HG02981 (cell line): Measurements from ENCODE around the gene AGXT2.

Source experiments
- ATAC-seq: cut with Tn5 transposase; IDR thresholded peaks from one replicate; pipeline ENCODE4 v1.9.1; 2021; ENCODE audit warnings: mild to moderate bottlenecking, moderate library complexity; ENCODE audit not compliant: unreplicated experiment

Gene AGXT2

DNA sequence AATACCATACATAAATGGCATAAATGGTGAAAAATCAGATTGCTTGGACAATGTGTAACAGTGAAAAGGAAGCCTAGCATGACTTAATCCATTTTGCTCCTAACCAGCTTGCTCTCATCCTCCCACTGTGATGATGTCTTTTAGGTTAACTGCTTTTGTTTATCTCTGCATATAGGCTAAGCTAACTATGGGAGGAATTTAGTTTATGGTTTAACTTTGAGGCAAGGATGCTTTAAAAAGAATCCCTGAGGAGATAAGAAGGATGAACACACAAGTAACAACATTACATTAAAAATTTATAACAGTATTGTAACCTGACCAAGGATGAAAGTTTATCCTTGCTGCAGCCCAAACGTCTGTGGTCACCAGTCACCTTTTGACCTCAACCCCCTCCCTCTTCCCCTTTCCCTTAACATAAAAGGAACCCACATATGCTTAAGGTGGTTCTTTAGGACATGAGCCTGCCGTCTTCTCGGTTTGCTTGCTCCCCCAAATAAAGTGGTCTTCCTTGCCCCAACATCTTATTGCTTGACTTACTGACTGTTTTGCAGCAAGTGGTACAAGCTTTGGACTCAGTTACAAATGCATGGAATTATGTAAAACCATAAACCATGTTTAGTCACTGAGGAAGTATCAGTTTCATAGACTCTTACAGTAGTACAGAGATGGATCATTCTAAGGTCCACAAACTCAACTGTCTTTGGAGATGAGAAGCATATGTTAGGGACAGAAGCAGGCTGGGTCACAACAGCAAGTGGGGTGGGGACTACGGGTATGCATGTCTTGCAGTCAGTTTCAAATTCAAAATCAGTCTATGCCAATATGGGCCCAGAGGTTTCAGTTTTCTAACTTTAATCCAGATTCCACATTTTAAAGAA lies 31.3 kb downstream of the AGXT2 start:
- peak; percentile 94 for ATAC-seq

DNA sequence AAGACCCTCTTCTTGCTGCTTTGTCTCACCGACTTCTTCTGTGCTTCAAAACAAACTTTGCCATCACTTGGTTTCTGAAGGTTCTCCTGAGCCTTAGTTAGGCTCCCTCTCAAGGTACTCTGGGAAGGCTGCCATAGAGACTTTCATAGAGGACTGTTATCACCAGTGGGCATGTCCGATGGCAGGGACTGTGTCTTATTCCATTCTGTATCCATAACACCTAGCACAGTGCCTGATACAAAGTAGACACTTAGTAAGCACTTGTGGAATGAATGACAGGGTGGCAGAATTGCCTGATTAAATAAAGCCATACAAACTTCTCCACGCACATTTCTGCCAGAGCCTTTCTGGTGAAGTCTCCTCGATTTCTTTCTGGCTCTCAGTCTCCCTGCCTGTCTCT lies 32.7 kb downstream of the AGXT2 start:
- ATAC-seq: no peak

- ATAC-seq: no peak
Measured at GRCh38 chr5:35012796-35013195, 35.0 kb downstream of the AGXT2 start.

GRCh38 chr5:35012365-35012764 lies 35.4 kb downstream of the AGXT2 start:
- no peak for ATAC-seq

GRCh38 chr5:35010676-35011075 lies 37.1 kb downstream of the AGXT2 start:
- no peak for ATAC-seq

DNA sequence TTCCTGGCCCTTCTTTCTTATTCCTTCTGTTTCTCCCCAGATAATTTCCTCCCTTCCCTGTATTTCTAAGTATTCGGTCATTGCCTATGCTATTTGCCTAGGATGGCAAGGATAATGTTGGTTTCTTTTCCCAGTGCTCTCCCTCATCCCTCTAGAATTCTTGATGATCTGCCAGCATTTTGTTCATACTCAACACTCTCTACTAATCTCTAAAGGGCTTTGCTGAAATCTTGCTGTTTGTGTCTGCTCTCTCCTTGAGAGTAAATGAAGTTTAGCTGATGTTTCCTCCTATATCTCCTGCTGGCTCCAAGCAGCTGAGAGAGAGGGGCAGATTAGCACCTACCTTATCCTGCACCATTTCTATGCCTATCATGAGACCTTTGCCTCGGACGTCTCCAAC lies 38.1 kb downstream of the AGXT2 start:
- no peak for ATAC-seq

DNA sequence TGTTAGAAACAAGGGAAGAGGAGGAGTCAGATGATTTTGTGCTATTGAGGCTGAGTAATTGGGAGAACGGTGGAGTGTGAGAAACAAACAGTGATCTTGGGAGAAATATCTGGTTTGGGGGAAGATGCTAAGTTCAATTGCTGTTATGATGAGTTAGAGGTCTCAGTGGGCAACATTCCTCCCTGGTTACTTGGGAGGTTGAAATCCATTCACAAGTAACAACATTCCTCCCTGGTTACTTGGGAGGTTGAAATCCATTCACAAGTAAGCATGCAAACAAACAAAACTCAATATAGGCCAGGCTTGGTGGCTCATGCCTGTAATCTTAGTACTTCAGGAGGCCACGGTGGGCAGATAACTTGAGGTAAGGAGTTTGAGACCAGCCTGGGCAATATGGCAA lies 38.7 kb downstream of the AGXT2 start:
- no peak for ATAC-seq

DNA sequence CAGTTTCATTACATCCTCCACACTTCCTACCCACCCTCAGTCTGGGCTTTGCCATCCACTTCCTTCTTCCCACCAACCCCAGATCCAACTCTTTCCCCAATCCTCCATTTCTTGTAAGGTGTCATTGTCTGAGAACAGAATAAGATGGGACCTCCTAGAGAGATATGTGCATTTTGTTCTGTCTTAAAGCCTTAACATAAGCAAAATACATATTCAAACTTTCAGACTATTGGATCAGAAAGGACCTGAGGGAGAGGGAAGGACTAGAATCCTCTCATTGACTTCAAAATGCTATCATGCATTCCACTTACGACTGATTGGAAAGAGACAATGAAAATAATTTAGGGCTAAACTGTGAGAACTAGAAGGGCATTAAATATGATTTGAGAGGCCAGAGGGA lies 43.0 kb downstream of the AGXT2 start:
- no peak for ATAC-seq

- ATAC-seq: no peak
Measured at GRCh38 chr5:35004200-35004599, 43.5 kb downstream of the AGXT2 start.

DNA sequence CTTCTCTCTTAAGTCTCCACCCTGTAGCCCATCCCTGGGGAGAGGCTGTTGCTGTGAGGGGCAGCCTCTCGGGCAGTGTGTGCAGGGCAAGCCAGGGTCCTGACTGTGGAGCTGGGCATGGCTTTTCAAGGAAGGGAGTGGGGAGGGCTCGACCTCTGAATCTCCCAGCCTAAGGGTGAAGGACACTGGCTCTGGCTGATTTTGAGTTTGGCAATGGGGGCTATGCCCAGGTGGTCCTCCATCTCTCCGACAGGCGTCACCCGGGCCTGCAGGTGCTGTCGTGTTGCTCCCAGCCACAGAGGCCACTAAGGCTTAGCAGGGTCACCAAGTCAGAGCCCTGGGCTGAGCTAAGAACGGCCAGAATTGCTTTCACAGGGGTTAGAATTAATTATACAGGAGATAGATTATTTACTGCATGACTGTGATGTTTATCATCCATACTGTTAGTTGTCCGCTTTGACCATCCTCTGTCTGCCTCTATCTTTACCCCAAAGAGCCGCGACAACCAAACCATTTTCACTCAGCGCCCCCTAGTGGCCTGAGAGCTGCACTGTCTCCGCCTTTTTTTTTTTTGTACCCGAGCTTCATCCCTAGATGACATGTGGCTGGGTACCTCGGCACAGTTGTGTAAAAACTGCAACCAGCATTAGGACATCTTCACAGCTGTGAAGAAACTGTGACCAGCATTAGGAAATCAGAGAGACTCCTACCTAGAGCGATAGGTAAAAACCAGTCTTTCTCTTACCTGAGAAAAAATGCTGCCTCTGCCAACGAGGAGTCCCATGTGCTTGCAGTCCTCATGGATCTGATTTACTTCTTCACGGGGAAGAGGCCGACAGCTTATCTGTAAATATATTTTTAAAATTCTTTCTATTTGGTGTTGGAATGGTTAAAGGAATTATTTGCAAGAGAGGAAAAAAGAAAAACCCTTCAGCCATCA lies 44.5 kb downstream of the AGXT2 start:
- peak; percentile 58 for ATAC-seq

- no peak for ATAC-seq
Measured at GRCh38 chr5:35002459-35002858, 45.3 kb downstream of the AGXT2 start.

- no peak for ATAC-seq
Measured at GRCh38 chr5:35001842-35002241, 45.9 kb downstream of the AGXT2 start.

DNA sequence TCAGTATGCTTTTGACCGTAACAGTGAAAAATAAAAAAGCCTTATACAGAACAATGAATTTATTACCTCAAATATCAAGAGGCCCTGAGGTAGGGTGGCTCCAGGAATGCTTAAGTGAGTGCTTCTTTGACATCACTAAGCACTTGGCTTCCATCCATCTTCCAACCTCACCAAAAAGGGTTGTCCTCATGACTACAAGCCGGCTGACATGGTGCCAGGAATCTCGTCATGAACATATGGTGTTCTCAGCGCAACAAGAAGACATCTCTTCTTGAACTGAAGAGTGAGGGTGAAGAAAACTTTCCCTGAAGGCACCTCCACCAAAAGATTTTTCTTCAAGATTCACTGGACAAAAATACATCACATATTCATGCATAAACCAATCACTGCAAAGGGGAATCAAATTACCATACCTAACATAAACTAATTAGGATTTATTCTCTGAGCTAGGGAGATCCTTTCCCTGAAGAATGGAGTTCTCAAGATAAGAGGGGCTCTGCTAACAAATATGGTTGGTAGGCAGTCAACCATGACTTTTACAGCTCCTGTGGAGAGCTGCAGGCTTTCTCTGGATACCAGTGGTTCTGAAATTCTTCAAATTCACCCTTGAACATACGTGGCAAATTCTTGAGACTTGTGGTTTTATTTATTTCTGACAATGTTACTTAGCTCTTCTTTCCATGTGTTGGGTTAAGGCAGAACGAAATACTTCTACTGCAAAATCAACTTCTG lies 49.5 kb downstream of the AGXT2 start:
- no peak for ATAC-seq

DNA sequence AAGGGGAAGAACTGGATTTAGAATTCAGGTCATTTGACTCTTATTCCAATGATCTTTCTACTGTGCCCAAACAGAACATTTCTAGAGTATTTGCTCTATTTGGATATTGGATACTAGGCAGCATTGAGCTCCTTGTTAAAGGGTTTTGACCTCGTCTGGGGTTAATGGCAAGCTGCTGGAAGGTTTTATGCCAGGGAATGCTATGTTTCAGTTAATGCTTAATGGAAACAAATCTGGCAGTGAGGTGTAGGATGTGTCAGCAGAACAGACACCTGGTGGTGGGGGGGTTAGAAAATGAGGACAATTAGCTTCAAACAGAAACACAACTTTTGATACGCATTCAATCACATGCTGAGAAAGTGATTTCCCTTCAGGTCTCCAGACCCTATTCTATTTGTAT lies 51.5 kb downstream of the AGXT2 start:
- ATAC-seq: no peak

DNA sequence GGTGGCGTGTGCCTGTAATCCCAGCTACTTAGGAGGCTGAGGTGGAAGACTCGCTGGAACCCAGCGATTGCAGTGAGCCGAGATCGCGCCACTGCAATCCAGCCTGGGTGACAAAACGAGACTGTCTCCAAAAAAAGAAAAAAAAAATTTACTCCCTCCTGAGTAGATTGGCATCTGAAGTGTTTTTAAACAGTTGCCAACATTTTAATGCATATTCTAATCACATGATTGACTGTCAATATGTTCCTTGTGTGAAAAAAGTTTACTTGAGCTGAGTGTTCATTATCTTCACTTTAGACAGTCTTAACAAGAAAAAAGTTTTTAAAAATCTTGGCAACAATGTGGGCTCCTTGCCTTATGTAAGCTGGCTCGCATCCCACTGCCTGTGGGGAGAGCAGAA lies 53.8 kb downstream of the AGXT2 start:
- ATAC-seq: no peak

- ATAC-seq: no peak
Measured at GRCh38 chr5:34991486-34992238, 56.1 kb downstream of the AGXT2 start.

DNA sequence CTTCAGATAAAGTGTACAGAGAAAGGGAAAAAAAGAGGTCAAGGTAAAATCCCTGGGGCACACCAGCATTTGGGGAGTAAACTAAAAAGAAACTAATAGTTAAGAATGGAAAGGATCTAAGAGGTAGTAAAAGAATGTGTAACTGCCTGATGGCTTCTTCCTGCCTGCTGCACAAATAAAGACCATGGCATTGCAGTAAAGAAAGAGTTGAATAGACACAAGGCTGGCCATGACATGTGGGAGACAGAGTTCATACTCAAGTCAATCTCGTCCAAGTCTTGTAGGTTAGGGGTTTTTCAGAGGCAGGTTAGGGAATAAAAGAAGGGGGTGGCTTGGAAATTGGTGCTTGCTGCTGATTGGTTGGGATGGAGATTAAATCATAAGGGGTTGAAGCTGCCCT lies 60.8 kb downstream of the AGXT2 start:
- no peak for ATAC-seq

GRCh38 chr5:34982823-34983222 lies 64.9 kb downstream of the AGXT2 start:
- no peak for ATAC-seq

DNA sequence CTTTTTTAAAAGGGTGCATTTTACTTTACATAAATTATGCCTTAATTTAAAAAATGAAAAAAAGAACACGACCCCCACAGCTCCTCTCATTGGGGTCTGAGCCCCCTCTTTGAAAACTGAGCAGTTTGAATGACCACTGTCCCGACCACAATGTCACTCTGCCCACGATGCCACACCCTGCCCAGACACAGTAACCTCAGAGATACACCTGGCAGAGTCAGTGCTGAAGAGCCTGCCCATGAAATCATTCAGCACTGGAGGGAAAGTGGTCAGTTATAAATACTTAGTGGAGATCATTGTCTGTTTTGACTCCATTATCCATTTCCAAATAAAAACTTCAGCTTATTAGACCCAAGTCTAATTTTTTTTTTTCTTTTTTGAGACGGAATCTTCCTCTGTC lies 69.1 kb downstream of the AGXT2 start:
- peak; percentile 20 for ATAC-seq

GRCh38 chr5:34977934-34978613 lies 69.7 kb downstream of the AGXT2 start:
- peak; percentile 92 for ATAC-seq
